K562 (cell line): ENCODE data around the gene OR2B2.

Experiments used
- EP300 ChIP-seq: IDR thresholded peaks from 2 replicates; pipeline ENCODE4 v1.6.1; 2012; ENCODE audit warnings: low read length, improper control_type of control experiment
- POLR2A ChIP-seq: fragments of 450-650 bp; conservative IDR thresholded peaks from 2 replicates; pipeline ENCODE4 v1.6.1; 2016
- SMAD3 ChIP-seq: fragments of 450-650 bp; formaldehyde crosslinking; conservative IDR thresholded peaks from 2 replicates; pipeline ENCODE4 v1.4.0; 2020; ENCODE audit warnings: mild to moderate bottlenecking
- TBP ChIP-seq: optimal IDR thresholded peaks from 2 replicates; pipeline ENCODE3; 2011; ENCODE audit warnings: low read depth, low read length, improper control_type of control experiment
- ZNF143 ChIP-seq: sonication (generic); formaldehyde crosslinking; IDR thresholded peaks from 2 replicates; pipeline ENCODE4 v1.9.0; 2022; ENCODE audit warnings: mild to moderate bottlenecking, missing genetic modification reagents
- TF ChIP-seq, protein P1 (sequence below): fragments of 450-650 bp; IDR thresholded peaks from 2 replicates; pipeline ENCODE4 v1.6.1; 2018; ENCODE audit not compliant: partially characterized antibody
- TF ChIP-seq, protein P2 (sequence below), 3 experiments: fragments of 200-800 bp in 1 of 3; sonication (Bioruptor generic) in 1 of 3; sonication (generic) in 1 of 3; formaldehyde crosslinking in 1 of 3; IDR thresholded peaks; 2 replicates each; pipeline versions ENCODE4 v1.6.1 to v1.8.0; 2016 to 2022; ENCODE audit warnings: mild to moderate bottlenecking in 2 of 3, missing compliant biosample characterization in 2 of 3, missing genetic modification characterization in 2 of 3, missing genetic modification reagents in 1 of 3

DNA sequence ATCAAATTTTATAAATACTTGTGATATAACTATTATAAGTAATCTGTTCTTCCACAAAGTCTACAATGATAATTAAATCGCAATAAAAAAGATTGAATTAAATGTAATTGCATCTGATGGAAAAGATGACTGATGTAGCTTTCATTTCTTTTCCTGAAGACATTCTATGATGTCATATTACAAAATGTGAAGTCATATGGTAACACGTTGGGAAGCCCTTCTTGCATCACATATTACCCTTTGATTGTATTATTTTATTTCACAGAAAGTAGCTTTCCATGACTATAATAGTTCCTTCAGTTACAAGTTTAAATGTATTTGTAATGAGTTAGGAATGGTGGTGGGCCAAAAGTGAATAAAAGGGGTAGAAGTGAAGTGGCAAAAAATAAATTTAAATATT, 19.0 kb upstream of the OR2B2 start:
- TF ChIP-seq, protein P1, sequence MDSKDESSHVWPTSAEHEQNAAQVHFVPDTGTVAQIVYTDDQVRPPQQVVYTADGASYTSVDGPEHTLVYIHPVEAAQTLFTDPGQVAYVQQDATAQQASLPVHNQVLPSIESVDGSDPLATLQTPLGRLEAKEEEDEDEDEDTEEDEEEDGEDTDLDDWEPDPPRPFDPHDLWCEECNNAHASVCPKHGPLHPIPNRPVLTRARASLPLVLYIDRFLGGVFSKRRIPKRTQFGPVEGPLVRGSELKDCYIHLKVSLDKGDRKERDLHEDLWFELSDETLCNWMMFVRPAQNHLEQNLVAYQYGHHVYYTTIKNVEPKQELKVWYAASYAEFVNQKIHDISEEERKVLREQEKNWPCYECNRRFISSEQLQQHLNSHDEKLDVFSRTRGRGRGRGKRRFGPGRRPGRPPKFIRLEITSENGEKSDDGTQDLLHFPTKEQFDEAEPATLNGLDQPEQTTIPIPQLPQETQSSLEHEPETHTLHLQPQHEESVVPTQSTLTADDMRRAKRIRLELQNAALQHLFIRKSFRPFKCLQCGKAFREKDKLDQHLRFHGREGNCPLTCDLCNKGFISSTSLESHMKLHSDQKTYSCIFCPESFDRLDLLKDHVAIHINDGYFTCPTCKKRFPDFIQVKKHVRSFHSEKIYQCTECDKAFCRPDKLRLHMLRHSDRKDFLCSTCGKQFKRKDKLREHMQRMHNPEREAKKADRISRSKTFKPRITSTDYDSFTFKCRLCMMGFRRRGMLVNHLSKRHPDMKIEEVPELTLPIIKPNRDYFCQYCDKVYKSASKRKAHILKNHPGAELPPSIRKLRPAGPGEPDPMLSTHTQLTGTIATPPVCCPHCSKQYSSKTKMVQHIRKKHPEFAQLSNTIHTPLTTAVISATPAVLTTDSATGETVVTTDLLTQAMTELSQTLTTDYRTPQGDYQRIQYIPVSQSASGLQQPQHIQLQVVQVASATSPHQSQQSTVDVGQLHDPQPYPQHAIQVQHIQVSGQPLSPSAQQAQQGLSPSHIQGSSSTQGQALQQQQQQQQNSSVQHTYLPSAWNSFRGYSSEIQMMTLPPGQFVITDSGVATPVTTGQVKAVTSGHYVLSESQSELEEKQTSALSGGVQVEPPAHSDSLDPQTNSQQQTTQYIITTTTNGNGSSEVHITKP = no peak
- no peak for TF ChIP-seq POLR2A
- no peak for TF ChIP-seq EP300
- no peak for TF ChIP-seq SMAD3 (CRISPR knock-in tag)
- TF ChIP-seq ZNF143 (CRISPR knock-in tag) = no peak
- no peak for TF ChIP-seq TBP
- TF ChIP-seq, protein P2, sequence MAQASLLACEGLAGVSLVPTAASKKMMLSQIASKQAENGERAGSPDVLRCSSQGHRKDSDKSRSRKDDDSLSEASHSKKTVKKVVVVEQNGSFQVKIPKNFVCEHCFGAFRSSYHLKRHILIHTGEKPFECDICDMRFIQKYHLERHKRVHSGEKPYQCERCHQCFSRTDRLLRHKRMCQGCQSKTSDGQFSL (CRISPR knock-in tag; IDR thresholded peaks at IDR 0.05) = no peak
- TF ChIP-seq, protein P2 (tag; IDR thresholded peaks at IDR 0.05) = no peak
